ENCODE data around the gene ITLN2.

The ITLN2 gene

DNA sequence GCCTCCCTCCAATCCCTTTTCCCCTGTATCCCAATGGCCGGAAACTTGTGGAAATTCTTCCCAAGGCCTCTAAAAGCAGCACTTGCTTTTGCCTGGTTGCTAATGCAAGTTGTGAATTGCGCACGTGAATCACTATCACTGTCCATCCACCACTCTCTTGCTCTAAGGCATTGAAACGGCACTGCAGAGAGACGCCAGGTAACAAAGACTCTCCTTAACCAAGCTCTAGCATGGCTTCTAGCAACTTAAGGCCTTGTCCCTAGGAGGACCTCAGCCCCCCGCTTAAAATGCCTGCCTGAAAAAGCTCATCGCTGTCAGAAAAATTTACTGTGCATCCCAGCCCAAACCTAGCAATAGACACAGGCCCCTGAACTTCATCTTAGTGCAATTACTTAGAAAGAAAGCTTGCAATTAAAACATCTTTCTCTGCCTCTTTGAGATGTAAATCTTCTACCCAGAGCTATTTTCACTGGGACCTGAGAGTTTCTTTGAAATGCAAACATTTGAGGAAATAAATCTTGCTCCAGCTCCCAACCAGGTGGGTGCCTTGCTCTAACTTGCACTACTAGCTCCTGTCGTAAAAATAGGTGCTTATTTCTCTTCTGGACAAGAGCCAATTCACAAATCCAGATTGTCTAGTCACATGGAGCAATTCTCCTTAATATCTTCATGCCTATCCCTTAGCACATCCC is 32.9 kb upstream of the ITLN2 start:
- Histone ChIP-seq H3K9me3 (ENCODE audit: low read depth, low read length) (no peaks in the 10 kb centered on the region), H3K36me3 (ENCODE audit: insufficient read depth, low read length) (no peaks in the 10 kb centered on the region), H3K4me3 (no peak overlapping the region), H3K27ac (no peak overlapping the region), H3K9ac (ENCODE audit: insufficient read length) (no peak overlapping the region)
- no peak for DNase-seq (ENCODE audit: low read depth, low spot score)
- no peak for TF ChIP-seq POLR2AphosphoS5 (IDR thresholded peaks at IDR 0.05; ENCODE audit: borderline replicate concordance, low read depth, low read length)
- TF ChIP-seq FOXP2 (optimal IDR thresholded peaks at IDR 0.05; ENCODE audit: control extremely low read depth, extremely low read length, insufficient read depth): no peak
- TF ChIP-seq EZH2 (IDR thresholded peaks at IDR 0.05): no peak

DNA sequence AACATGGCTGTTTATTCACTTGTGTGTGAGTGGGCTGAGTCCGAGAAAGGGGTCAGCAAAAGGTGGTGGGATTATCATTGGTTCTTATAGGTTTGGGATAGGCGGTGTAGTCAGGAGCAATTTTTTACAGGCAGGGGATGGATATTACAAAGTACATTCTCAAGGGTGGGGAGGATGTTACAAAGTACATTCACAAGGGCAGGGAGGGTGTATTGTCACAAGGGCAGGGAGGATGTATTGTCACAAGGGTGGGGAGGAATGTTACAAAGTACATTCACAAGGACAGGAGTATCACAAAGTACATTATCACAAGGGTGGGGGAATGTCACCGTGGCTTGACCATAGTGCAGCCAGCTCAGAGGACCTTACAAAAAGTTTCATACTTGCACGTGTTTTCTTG is 31.1 kb upstream of the ITLN2 start:
- TF ChIP-seq FOXP2 (optimal IDR thresholded peaks at IDR 0.05; ENCODE audit: control extremely low read depth, extremely low read length, insufficient read depth) (no peak), POLR2AphosphoS5 (IDR thresholded peaks at IDR 0.05; ENCODE audit: borderline replicate concordance, low read depth, low read length) (no peak), EZH2 (IDR thresholded peaks at IDR 0.05) (no peak)
- Histone ChIP-seq H3K9me3 (ENCODE audit: low read depth, low read length) (no peaks in the 10 kb centered on the region), H3K4me3 (no peak overlapping the region), H3K36me3 (ENCODE audit: insufficient read depth, low read length) (no peaks in the 10 kb centered on the region), H3K27ac (no peak overlapping the region), H3K9ac (ENCODE audit: insufficient read length) (no peak overlapping the region)
- no peak for DNase-seq (ENCODE audit: low read depth, low spot score)

DNA sequence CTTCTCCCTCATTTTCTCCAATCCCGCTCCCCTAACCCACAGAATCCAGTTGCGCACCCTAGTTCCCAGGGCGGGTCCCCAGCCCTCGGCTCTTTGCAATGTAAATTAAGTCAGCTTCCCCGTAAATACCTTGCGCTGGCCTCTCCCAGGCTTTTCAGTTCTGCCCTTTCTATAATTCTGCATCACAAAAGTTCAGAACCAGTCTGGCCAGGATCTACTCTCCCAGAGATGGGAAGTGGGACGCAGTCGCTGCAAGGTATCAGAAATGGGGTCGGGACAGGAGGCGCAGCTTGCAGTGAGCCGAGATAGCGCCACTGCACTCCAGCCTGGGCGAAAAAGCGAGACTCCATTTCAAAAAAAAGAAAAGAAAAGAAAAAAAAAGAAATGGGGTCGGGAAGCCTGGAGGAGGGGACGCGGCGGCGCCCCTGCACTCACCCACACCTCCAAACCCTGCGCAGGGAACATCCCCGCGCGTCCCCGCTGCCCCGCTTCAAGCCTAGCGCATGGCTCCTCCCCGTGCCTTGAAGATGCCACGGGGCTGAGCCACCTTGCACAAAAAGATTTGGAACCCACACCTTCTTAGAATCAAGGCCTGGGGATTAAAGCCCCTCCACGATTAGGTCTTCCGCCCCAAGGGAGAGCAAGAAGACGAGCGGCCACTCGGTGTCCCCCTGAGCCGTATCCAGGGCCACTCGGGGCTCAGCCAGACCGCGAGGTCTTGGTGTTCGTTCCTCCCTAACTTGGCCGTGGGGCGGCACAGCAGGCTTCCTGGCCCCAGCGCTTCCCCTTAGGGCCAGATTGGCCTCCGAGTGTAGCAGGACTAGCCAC is 27.2 kb upstream of the ITLN2 start:
- DNase-seq (ENCODE audit: low read depth, low spot score): no peak
- H3K9me3 ChIP-seq (ENCODE audit: low read depth, low read length): no peaks in the 10 kb centered on the region
- peak; percentile 61 for TF ChIP-seq EZH2 (IDR thresholded peaks at IDR 0.05)
- no peak for TF ChIP-seq POLR2AphosphoS5 (IDR thresholded peaks at IDR 0.05; ENCODE audit: borderline replicate concordance, low read depth, low read length)
- no peak overlapping the region for H3K27ac ChIP-seq
- no peak overlapping the region for H3K9ac ChIP-seq (ENCODE audit: insufficient read length)
- H3K4me3 ChIP-seq: no peak overlapping the region
- no peaks in the 10 kb centered on the region for H3K36me3 ChIP-seq (ENCODE audit: insufficient read depth, low read length)

- H3K9me3 ChIP-seq (ENCODE audit: low read depth, low read length): no peaks in the 10 kb centered on the region
- H3K4me3 ChIP-seq: no peak overlapping the region
- H3K9ac ChIP-seq (ENCODE audit: insufficient read length): no peak overlapping the region
- no peaks in the 10 kb centered on the region for H3K36me3 ChIP-seq (ENCODE audit: insufficient read depth, low read length)
- no peak for DNase-seq (ENCODE audit: low read depth, low spot score)
- H3K27ac ChIP-seq: no peak overlapping the region
- no peak for TF ChIP-seq FOXP2 (optimal IDR thresholded peaks at IDR 0.05; ENCODE audit: control extremely low read depth, extremely low read length, insufficient read depth)
- TF ChIP-seq EZH2 (IDR thresholded peaks at IDR 0.05): no peak
- TF ChIP-seq POLR2AphosphoS5 (IDR thresholded peaks at IDR 0.05; ENCODE audit: borderline replicate concordance, low read depth, low read length): no peak
These were observed 24.7 kb upstream of the ITLN2 start for GRCh38 chr1:160979286-160979685.

- Histone ChIP-seq H3K36me3 (ENCODE audit: insufficient read depth, low read length) (no peaks in the 10 kb centered on the region), H3K4me3 (no peak overlapping the region), H3K27ac (no peak overlapping the region), H3K9ac (ENCODE audit: insufficient read length) (no peak overlapping the region), H3K9me3 (ENCODE audit: low read depth, low read length) (no peaks in the 10 kb centered on the region)
- TF ChIP-seq POLR2AphosphoS5 (IDR thresholded peaks at IDR 0.05; ENCODE audit: borderline replicate concordance, low read depth, low read length) (no peak), FOXP2 (optimal IDR thresholded peaks at IDR 0.05; ENCODE audit: control extremely low read depth, extremely low read length, insufficient read depth) (no peak)
- DNase-seq (ENCODE audit: low read depth, low spot score): no peak
These were observed 23.9 kb upstream of the ITLN2 start for GRCh38 chr1:160978510-160978927.

GRCh38 chr1:160975026-160975425 is 20.4 kb upstream of the ITLN2 start:
- no peaks in the 10 kb centered on the region for H3K9me3 ChIP-seq (ENCODE audit: low read depth, low read length)
- H3K9ac ChIP-seq (ENCODE audit: insufficient read length): no peak overlapping the region
- TF ChIP-seq POLR2AphosphoS5 (IDR thresholded peaks at IDR 0.05; ENCODE audit: borderline replicate concordance, low read depth, low read length) (no peak), FOXP2 (optimal IDR thresholded peaks at IDR 0.05; ENCODE audit: control extremely low read depth, extremely low read length, insufficient read depth) (no peak), EZH2 (IDR thresholded peaks at IDR 0.05) (no peak)
- H3K36me3 ChIP-seq (ENCODE audit: insufficient read depth, low read length): no peaks in the 10 kb centered on the region
- no peak for DNase-seq (ENCODE audit: low read depth, low spot score)
- H3K27ac ChIP-seq: no peak overlapping the region
- H3K4me3 ChIP-seq: no peak overlapping the region

DNA sequence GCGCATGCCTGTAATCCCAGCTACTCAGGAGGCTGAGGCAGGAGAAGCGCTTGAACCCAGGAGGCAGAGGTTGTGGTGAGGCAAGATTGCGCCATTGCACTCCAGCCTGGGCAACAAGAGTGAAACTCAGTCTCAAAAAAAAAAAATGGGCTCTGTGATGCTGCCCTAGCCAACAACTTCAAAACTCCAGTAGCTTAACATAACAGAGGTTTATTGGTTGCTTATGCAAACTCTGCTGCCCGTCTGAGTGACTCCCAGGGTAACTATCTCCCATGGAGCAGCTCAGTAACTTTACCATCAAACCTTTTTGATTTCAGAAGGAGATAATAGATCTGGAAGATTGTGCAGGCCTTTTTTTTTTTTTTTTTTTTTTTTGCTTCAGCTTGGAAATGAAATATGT is 18.9 kb upstream of the ITLN2 start:
- Histone ChIP-seq H3K36me3 (ENCODE audit: insufficient read depth, low read length) (no peaks in the 10 kb centered on the region), H3K9ac (ENCODE audit: insufficient read length) (no peak overlapping the region), H3K27ac (no peak overlapping the region), H3K4me3 (no peak overlapping the region), H3K9me3 (ENCODE audit: low read depth, low read length) (no peaks in the 10 kb centered on the region)
- TF ChIP-seq FOXP2 (optimal IDR thresholded peaks at IDR 0.05; ENCODE audit: control extremely low read depth, extremely low read length, insufficient read depth) (no peak), EZH2 (IDR thresholded peaks at IDR 0.05) (no peak), POLR2AphosphoS5 (IDR thresholded peaks at IDR 0.05; ENCODE audit: borderline replicate concordance, low read depth, low read length) (no peak)
- no peak for DNase-seq (ENCODE audit: low read depth, low spot score)

DNA sequence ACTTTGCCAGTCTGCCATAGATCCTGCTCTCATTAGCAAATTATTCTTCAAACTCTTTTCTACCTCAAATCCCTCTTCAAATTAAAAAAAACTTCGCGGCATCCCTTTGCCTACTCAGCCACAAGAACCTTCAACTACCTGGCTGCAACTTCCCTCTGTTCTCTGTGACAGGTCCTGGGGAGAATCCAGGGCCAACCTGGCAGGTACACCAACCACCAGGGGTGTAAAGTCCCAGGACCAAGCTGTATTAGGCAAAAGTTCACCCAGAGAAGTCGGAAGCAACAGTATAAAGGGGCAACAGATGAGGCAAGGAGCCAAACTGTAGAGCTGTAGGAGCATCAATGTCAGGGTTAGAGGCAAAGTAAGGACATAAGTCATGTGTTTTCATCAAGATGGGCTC is 18.3 kb upstream of the ITLN2 start:
- Histone ChIP-seq H3K27ac (no peak overlapping the region), H3K9ac (ENCODE audit: insufficient read length) (no peak overlapping the region), H3K4me3 (no peak overlapping the region), H3K36me3 (ENCODE audit: insufficient read depth, low read length) (no peaks in the 10 kb centered on the region), H3K9me3 (ENCODE audit: low read depth, low read length) (no peaks in the 10 kb centered on the region)
- no peak for TF ChIP-seq FOXP2 (optimal IDR thresholded peaks at IDR 0.05; ENCODE audit: control extremely low read depth, extremely low read length, insufficient read depth)
- TF ChIP-seq EZH2 (IDR thresholded peaks at IDR 0.05): no peak
- no peak for TF ChIP-seq POLR2AphosphoS5 (IDR thresholded peaks at IDR 0.05; ENCODE audit: borderline replicate concordance, low read depth, low read length)
- no peak for DNase-seq (ENCODE audit: low read depth, low spot score)

Measured in SK-N-MC (cell line).